Measurements from ENCODE around the gene SMIM13. TPM values are rescaled to one million over a fixed set of nuclear protein-coding genes. Genes with fewer than 3 reads are reported as not detected.

Gene SMIM13
- total and polyA plus RNA-seq, 12 donors, result 1.9 to 11.5 (median 6.7) TPM

DNA sequence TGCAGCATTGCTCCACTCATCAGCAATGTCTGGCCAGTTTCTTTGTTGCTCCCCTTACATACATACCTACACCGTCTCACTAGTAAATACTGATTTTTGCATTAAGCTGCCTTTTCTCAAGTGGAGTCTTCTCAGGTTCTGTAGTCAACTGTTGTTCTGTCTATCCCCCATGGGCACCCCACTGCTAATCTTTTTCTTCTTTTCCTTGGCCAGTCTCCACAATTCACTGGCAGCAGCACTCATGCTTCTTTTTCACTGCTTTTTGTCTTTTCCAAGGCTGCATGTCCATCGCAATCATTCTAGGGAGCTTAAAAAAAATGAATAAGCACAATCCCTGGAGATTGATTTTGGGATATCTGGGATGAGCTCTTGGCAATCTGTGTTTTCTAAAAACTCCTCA lies 28.2 kb downstream of the SMIM13 start:
- Histone ChIP-seq H3K27ac (no peak overlapping the region), H3K4me3 (no peak overlapping the region), H3K4me1 (replicated peaks in 1 of 2) (peaks cover 0 to 25% of the 10 kb centered on the region in 2 donors), H3K27me3 (no peaks in the 10 kb centered on the region), H3K36me3 (replicated peaks in 1 of 2) (no peaks in the 10 kb centered on the region), H3K9me3 (replicated peaks in 1 of 3) (no peaks in the 10 kb centered on the region)
- intact Hi-C loops (cut with DNase I), result no loop called here
- no peak for DNase-seq
- TF ChIP-seq POLR2A (IDR thresholded peaks at IDR 0.05) (no peak), CTCF (IDR thresholded peaks at IDR 0.05) (no peak)
- WGBS, 4 donors, result 57 to 70% (median 65%) methylated on average over 2 of the region's 2 CpGs

DNA sequence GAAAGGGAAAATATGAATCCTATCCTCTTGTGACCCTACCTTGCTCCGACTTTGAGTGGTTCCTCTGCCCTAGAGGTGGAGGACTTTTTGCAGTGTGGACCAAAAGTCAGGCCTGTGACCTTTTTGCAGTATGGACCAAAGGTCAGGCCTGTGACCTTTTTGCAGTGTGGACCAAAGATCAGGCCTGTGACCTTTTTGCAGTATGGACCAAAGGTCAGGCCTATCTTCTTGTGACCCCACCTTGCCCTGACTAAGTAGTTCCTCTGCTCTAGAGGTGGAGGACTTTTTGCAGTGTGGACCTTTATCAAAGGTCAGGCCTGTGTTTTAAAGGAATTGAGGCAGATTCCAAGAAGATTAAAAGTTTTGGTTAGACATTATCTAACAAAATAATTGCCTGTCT lies 28.7 kb downstream of the SMIM13 start:
- H3K27me3 ChIP-seq, result no peaks in the 10 kb centered on the region
- TF ChIP-seq CTCF (IDR thresholded peaks at IDR 0.05) (no peak), POLR2A (IDR thresholded peaks at IDR 0.05) (no peak)
- H3K27ac ChIP-seq, result no peak overlapping the region
- H3K4me3 ChIP-seq, result no peak overlapping the region
- DNase-seq, result no peak
- H3K4me1 ChIP-seq (replicated peaks in 1 of 2), result peaks cover 0 to 25% of the 10 kb centered on the region in 2 donors
- 67 to 94% (median 78%) methylated on average over 1 of the region's 1 CpG for WGBS, 4 donors
- no peaks in the 10 kb centered on the region for H3K9me3 ChIP-seq (replicated peaks in 1 of 3)
- intact Hi-C loops (cut with DNase I), result no loop called here
- no peaks in the 10 kb centered on the region for H3K36me3 ChIP-seq (replicated peaks in 1 of 2)

- intact Hi-C loops (cut with DNase I), result no loop called here
Measured at GRCh38 chr6:11123978-11124377, 30.3 kb downstream of the SMIM13 start.

GRCh38 chr6:11126876-11127275 lies 33.2 kb downstream of the SMIM13 start:
- H3K9me3 ChIP-seq (replicated peaks in 1 of 3), result no peaks in the 10 kb centered on the region
- 69 to 90% (median 85%) methylated on average over 2 of the region's 2 CpGs for WGBS, 4 donors
- H3K27ac ChIP-seq, result no peak overlapping the region
- TF ChIP-seq CTCF (IDR thresholded peaks at IDR 0.05) (no peak), POLR2A (IDR thresholded peaks at IDR 0.05) (no peak)
- peaks cover 0 to 9% of the 10 kb centered on the region in 2 donors for H3K4me1 ChIP-seq (replicated peaks in 1 of 2)
- no peaks in the 10 kb centered on the region for H3K36me3 ChIP-seq (replicated peaks in 1 of 2)
- intact Hi-C loops (cut with DNase I), result no loop called here
- no peak for DNase-seq
- H3K27me3 ChIP-seq, result no peaks in the 10 kb centered on the region
- H3K4me3 ChIP-seq, result no peak overlapping the region

More at GRCh38 chr6:11123978-11124377, 30.3 kb downstream of the SMIM13 start:
- no peak for DNase-seq
- H3K4me3 ChIP-seq, result no peak overlapping the region
- no peaks in the 10 kb centered on the region for H3K36me3 ChIP-seq (replicated peaks in 1 of 2)
- WGBS, 4 donors, result 94 to 97% (median 95%) methylated on average over 2 of the region's 2 CpGs
- TF ChIP-seq CTCF (IDR thresholded peaks at IDR 0.05), result no peak
- no peak for TF ChIP-seq POLR2A (IDR thresholded peaks at IDR 0.05)
- no peaks in the 10 kb centered on the region for H3K27me3 ChIP-seq
- no peak overlapping the region for H3K27ac ChIP-seq
- no peaks in the 10 kb centered on the region for H3K9me3 ChIP-seq (replicated peaks in 1 of 3)
- peaks cover 0 to 25% of the 10 kb centered on the region in 2 donors for H3K4me1 ChIP-seq (replicated peaks in 1 of 2)
